Pancreas (tissue), 10 donors: ENCODE results near the gene PAX8. TPM values are rescaled to one million over a fixed set of nuclear protein-coding genes. Genes with fewer than 3 reads are reported as not detected.
"Not testable (repeated sequence)": the region's sequence is repeated elsewhere in the genome, so short reads cannot be mapped to it uniquely, and the experiment has no call there.

Source experiments
- ATAC-seq, 4 donors: fragments of 200-7000 bp; cut with Tn5 transposase; one replicate each; pipeline versions ENCODE4 v1.8.0 to v1.9.1; 2020; ENCODE audit warnings: mild to moderate bottlenecking in 4 of 4, moderate library complexity in 4 of 4
- DNase-seq, 6 donors: peaks; one replicate each; pipeline ENCODE4 v3.0.0-alpha.2; 2020
- FAIRE-seq: peaks from 2 replicates; lab custom pipeline; 2012; peaks lifted over from hg19 to GRCh38; lab: Jason Lieb, UNC
- H3K27ac ChIP-seq, 4 donors: fragments of 200-600 bp; sonication (generic); 1 replicate in 3 of 4; 2 replicates in 1 of 4; pipeline versions ENCODE4 v1.5.0 to v1.8.0; 2020
- H3K27me3 ChIP-seq, 4 donors: fragments of 200-600 bp; one replicate each; pipeline ENCODE4 v1.8.0; 2021
- H3K36me3 ChIP-seq, 3 donors: fragments of 200-600 bp; sonication (generic) in 1 of 3; one replicate each; pipeline versions ENCODE4 v1.5.0 to v1.8.0; 2020 to 2021
- H3K4me1 ChIP-seq, 3 donors: fragments of 200-600 bp; one replicate each; pipeline ENCODE4 v1.8.0; 2021
- H3K4me3 ChIP-seq, 4 donors: fragments of 200-600 bp; sonication (generic) in 2 of 4; one replicate each; pipeline versions ENCODE4 v1.5.0 to v1.8.0; 2020 to 2021
- H3K9me3 ChIP-seq, 4 donors: fragments of 200-600 bp; one replicate each; pipeline ENCODE4 v1.8.0; 2021
- WGBS, 2 donors: extraction: QIAGEN DNeasy Blood & Tissue Kit; methylation state at CpG; one replicate each; pipeline ENCODE4 v1.1.7; 2013; 5-methylcytosine and 5-hydroxymethylcytosine counted together
- intact Hi-C, 3 donors: fragments of 100-400 bp; cut with DNase I; formaldehyde crosslinking; loops; one replicate each; pipeline versions ENCODE4 v1.11.1 to v1.14.2; 2022
- polyA plus RNA-seq, 2 donors: library from polyadenylated mRNA; stranded (reverse); fragments of 200-250 nt; gene quantifications; one replicate each; pipeline ENCODE4 v1.2.3, GENCODE V29; 2013
- total RNA-seq, 6 donors: library from RNA; stranded (reverse); fragmentation: NEBNext Ultra II Directional in 4 of 6; extraction: Animal tissue kit (Norgen Biotek cat#: 25700) in 4 of 6; gene quantifications; one replicate each; pipeline versions ENCODE4 v1.2.1 to v1.2.4, GENCODE V29; 2021 to 2023
- TF ChIP-seq, protein P1 (sequence below), 4 donors: fragments of 200-600 bp; sonication (generic) in 3 of 4; IDR thresholded peaks; one replicate each; pipeline versions ENCODE4 v1.5.0 to v1.8.0; 2021; ENCODE audit warnings: antibody characterized with exemption in 4 of 4
- donor health status: healthy with polysubstance abuse.
- donor health status: DM: no; HTN: no; CAD: no; lungs with moderate emphysema.
- donor health status: DM: no; HTN: no; CAD: no.
- donor health status: control.
- donor health status: control.
- donor health status: Bipolar disorder and iron deficiency.
- donor health status: DM: yes; HTN: yes; CAD: no.
- donor health status: DM: no; HTN: no; CAD: no.
- donor health status: DM: no; HTN: no; CAD: no.
- donor health status: DM: yes; HTN: yes; CAD: no.

PAX8 gene
- total and polyA plus RNA-seq, 8 donors, result 0.23 to 1.1 (median 0.55) TPM; not detected in 2

DNA sequence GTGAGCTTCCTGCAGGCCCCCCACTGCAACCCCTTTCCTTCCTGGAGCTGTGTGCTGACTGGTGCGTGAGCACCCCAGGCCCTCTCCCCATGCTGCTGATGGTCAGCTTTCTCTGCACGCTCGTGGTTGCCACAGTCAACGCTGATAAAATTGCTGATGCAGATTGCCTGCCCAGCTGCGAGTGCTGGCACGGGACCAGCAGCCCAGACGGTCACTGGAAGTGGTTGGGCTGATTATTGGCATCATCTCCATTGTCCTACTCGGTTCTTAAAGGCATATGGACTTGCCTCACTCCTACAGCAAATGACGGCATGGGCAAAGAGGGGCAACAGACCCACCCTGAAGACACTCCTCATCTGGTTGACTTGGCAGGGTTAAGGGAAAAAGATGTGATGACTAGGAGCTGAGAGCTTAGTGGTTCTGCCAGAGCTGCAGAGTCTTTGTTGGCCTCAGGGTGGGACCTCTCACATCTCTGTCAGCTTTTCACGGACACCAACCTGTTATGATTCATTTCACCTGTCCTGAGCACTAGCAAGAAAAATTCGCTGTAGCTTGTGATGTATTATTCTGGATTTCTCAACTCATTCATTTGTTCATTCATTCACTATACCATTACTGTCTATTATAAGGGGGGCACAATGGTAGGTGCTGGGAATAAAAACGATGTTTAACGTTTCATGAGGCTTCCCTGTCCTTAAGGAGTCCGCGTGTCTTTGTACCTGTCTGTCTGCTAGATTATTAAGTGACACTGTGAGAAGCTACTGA is 38.4 kb downstream of the PAX8 start:
- Histone ChIP-seq H3K27ac (peak overlapping the region in 2 of 4 donors; percentile 20 to 46), H3K9me3 (no peaks in the 10 kb centered on the region), H3K36me3 (no peaks in the 10 kb centered on the region), H3K27me3 (no peaks in the 10 kb centered on the region), H3K4me3 (no peak overlapping the region), H3K4me1 (peaks cover 0 to 8% (median 0%) of the 10 kb centered on the region in 3 donors)
- TF ChIP-seq, protein P1, sequence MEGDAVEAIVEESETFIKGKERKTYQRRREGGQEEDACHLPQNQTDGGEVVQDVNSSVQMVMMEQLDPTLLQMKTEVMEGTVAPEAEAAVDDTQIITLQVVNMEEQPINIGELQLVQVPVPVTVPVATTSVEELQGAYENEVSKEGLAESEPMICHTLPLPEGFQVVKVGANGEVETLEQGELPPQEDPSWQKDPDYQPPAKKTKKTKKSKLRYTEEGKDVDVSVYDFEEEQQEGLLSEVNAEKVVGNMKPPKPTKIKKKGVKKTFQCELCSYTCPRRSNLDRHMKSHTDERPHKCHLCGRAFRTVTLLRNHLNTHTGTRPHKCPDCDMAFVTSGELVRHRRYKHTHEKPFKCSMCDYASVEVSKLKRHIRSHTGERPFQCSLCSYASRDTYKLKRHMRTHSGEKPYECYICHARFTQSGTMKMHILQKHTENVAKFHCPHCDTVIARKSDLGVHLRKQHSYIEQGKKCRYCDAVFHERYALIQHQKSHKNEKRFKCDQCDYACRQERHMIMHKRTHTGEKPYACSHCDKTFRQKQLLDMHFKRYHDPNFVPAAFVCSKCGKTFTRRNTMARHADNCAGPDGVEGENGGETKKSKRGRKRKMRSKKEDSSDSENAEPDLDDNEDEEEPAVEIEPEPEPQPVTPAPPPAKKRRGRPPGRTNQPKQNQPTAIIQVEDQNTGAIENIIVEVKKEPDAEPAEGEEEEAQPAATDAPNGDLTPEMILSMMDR (IDR thresholded peaks at IDR 0.05), result no peak
- WGBS, 2 donors, result 16 to 29% methylated on average over 15 of the region's 15 CpGs
- DNase-seq (peak; percentile 76 to 95 (median 88)), ATAC-seq (peak; percentile 73 to 91 (median 84)), FAIRE-seq (no peak)
- intact Hi-C loops, result no loop called here

DNA sequence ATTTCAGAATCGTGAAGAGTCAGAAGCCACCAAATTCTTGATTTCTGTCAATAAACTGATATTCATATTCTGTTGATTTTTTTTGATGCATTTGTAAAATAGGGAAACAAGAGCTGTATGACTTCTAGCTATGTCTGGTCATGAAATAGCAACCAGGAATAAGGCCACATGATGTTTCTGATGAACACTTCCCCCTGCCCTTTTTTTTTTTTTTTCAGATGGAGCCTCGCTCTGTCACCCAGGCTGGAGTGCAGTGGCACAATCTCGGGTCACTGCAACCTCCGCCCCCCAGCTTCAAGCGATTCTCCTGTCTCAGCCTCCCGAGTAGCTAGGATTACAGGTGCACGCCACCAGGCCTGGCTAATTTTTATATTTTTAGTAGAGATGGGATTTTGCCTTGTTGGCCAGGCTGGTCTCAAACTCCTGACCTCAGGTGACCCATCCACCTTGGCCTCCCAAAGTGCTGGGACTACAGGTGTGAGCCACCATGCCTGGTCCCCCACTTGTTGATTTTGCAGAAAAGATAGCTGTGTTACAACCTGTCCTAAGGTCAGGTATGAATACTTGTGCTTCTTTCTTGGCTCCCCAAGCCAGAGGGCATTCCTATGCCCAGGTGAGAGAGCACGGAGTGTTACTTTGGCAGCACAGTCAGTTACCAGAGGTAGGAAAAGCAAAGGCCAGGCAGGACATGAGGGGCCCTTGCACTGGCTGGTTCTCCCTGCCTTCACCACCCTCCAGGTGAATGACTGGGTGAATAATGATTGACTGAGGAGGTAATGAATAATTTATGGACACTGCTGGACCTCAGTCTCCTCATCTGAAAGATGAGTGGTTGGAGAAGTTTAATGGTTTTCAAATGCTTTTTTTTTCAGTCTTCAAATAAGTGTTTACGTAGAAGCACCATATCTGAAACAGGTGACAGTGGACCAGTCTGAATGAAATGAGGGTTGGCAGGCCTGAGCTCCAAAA is 39.6 kb downstream of the PAX8 start:
- TF ChIP-seq, protein P1 (IDR thresholded peaks at IDR 0.05), result no peak
- ATAC-seq (peak in 1 of 4 donors; percentile 9), FAIRE-seq (no peak), DNase-seq (peak in 1 of 6 donors; percentile 19)
- intact Hi-C loops, result no loop called here
- H3K36me3 ChIP-seq, result no peaks in the 10 kb centered on the region
- H3K27ac ChIP-seq, result peak overlapping the region in 1 of 4 donors; percentile 46
- WGBS, 2 donors, result 88 to 94% methylated on average over 9 of the region's 9 CpGs
- H3K27me3 ChIP-seq, result no peaks in the 10 kb centered on the region
- H3K9me3 ChIP-seq, result no peaks in the 10 kb centered on the region
- no peak overlapping the region for H3K4me3 ChIP-seq
- peaks cover 0 to 8% (median 0%) of the 10 kb centered on the region in 3 donors for H3K4me1 ChIP-seq

DNA sequence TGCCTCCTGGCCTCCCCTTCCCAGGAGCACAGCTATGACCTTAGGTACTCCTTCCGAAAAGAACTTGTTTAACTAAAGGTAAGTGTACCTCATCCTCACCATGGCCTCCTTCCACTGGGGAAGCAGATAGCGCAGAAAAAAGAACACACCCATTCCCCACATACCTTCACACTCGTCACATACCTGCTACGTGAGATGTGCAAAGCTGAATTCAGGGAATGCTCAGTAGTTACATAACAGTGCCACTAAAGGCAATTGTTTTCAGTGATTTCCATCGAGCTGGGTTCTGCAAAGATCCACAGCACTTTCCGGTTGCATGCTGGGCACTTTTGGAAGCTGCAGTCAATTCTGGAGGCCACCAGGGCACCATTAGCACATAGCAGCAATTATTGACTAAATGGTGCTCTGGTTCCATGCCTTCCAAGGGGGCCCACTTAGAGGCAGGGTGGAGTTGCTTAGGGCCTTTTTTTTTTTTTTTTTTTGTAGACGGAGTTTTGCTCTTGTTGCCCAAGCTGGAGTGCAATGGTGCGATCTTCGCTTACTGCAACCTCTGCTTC is 41.0 kb downstream of the PAX8 start:
- no peak for FAIRE-seq
- Histone ChIP-seq H3K27ac (no peak overlapping the region), H3K9me3 (no peaks in the 10 kb centered on the region), H3K4me3 (no peak overlapping the region), H3K36me3 (no peaks in the 10 kb centered on the region), H3K4me1 (peaks cover 0 to 8% (median 0%) of the 10 kb centered on the region in 3 donors), H3K27me3 (no peaks in the 10 kb centered on the region)
- no peak for DNase-seq
- no peak for ATAC-seq
- 71 to 86% methylated on average over 9 of the region's 9 CpGs for WGBS, 2 donors
- intact Hi-C loops, result no loop called here
- TF ChIP-seq, protein P1 (IDR thresholded peaks at IDR 0.05), result no peak

DNA sequence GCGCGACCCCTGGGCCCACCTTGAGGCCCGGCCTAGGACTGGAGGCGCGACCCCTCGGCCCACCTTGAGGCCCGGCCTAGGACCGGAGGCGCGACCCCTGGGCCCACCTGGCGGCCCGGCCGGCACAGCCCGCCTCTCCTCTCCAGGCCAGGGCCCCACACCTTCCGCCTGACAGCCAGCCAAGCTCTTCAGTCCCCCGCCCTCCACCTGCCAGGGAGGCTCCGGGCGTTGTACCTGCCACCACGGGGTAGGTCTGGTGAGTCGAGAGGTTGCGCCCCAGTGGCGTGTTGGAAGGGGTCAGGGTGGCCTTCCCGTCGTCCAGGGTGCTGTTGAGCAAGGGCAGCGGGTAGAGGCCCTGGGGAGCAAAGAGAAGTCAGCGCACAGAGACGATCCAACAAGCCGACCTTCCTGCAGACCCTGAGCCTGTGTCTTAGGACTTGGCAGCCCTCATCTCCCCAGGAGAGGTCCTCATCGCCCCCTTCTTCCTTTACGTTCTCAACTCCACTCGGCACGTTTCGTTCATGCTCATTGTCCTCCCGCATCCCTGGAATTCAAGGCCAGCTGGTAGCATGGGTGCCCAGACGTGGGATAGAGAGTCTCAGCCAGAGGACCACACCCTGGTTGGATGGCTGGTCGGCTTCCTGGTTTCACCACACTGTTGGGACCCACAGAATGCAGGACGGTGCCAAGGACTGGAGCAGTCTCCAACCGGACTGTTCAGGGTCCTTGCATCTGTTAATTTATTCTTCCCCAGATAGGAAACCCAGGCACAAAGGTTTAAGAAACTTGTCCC is 42.2 kb downstream of the PAX8 start:
- Histone ChIP-seq H3K27ac (no peak overlapping the region), H3K4me3 (no peak overlapping the region), H3K9me3 (no peaks in the 10 kb centered on the region), H3K27me3 (no peaks in the 10 kb centered on the region), H3K36me3 (no peaks in the 10 kb centered on the region), H3K4me1 (peaks cover 0 to 8% (median 0%) of the 10 kb centered on the region in 3 donors)
- ATAC-seq (no peak), DNase-seq (peak in 1 of 6 donors; percentile 78), FAIRE-seq (no peak)
- TF ChIP-seq, protein P1 (IDR thresholded peaks at IDR 0.05), result no peak
- intact Hi-C loops, result no loop called here
- 73 to 92% methylated on average over 34 to 38 of the region's 38 CpGs for WGBS, 2 donors

DNA sequence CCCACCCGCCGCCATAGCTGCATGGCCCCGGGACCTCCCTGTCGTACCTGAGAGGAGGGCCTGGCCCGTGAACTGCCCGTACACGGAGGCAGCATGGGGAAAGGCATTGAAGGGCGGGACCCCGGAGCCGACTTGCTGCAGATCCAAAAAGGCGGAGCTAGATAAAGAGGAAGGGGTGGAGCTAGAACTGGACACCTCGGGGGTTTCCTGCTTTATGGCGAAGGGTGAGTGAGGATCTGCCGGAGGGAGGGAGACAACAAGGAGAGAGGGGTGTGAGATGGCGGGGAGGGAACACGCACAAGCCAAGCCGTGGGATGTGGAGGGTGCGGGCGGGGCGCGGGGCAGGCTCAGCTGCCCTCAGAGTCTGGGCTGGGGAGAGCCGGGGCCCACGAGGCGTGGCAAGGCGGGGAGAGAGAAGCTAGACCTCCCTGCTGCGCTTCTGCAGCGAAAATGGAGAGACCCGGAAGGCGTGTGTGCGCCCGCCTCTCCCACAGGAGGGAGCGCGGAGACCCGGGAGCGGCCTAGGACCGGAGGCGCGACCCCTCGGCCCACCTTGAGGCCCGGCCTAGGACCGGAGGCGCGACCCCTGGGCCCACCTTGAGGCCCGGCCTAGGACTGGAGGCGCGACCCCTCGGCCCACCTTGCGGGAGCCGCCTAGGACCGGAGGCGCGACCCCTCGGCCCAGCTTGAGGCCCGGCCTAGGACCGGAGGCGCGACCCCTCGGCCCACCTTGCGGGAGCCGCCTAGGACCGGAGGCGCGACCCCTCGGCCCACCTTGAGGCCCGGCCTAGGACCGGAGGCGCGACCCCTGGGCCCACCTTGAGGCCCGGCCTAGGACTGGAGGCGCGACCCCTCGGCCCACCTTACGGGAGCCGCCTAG is 43.1 kb downstream of the PAX8 start:
- peak in 2 of 4 donors; percentile 71 to 77 for ATAC-seq
- intact Hi-C loops, H3K36me3 ChIP-seq, H3K27me3 ChIP-seq, H3K9me3 ChIP-seq, H3K4me1 ChIP-seq, FAIRE-seq: not testable (repeated sequence)
- Histone ChIP-seq H3K4me3 (peak overlapping the region in 1 of 4 donors; percentile 18), H3K27ac (peak overlapping the region in 1 of 4 donors; percentile 48)
- peak in 3 of 6 donors; percentile 34 to 60 (median 47) for DNase-seq
- 59 to 95% methylated on average over 47 to 73 of the region's 74 CpGs for WGBS, 2 donors
